Calu3 (cell line): ENCODE measurements around the gene ALLC. TPM values are rescaled to one million over a fixed set of nuclear protein-coding genes. Genes with fewer than 3 reads are reported as not detected.

Experiments
- BruUV-seq: library from RNA; stranded (reverse); fragments of 400-500 nt; replicated peaks from 2 replicates; lab custom pipeline; 2021; lab: Mats Ljungman, UMichigan
- CTCF ChIA-PET: fragments of 300-600 bp; sonication (Branson Sonifier 250); formaldehyde crosslinking; loops from one replicate; lab custom pipeline; 2022; ENCODE audit warnings: antibody characterized with exemption; lab: Charles Lee
- DNase-seq: peaks from one replicate; pipeline ENCODE4 v3.0.0; 2022
- H3K27ac Mint-ChIP-seq: one replicate; pipeline ENCODE4 v1.8.0; 2022; ENCODE audit warnings: mixed read lengths; ENCODE audit not compliant: unreplicated experiment
- H3K27me3 Mint-ChIP-seq: one replicate; pipeline ENCODE4 v1.8.0; 2022; ENCODE audit warnings: mixed read lengths; ENCODE audit not compliant: unreplicated experiment
- H3K36me3 Mint-ChIP-seq: one replicate; pipeline ENCODE4 v1.8.0; 2022; ENCODE audit warnings: mild to moderate bottlenecking, moderate library complexity, mixed read lengths; ENCODE audit not compliant: insufficient read depth, unreplicated experiment
- H3K4me1 Mint-ChIP-seq: one replicate; pipeline ENCODE4 v1.8.0; 2022; ENCODE audit warnings: mild to moderate bottlenecking, low read depth, mixed read lengths; ENCODE audit not compliant: unreplicated experiment
- H3K4me3 Mint-ChIP-seq: one replicate; pipeline ENCODE4 v1.8.0; 2022; ENCODE audit warnings: mild to moderate bottlenecking, low read depth, moderate library complexity, mixed read lengths; ENCODE audit not compliant: unreplicated experiment
- H3K9me3 Mint-ChIP-seq: one replicate; pipeline ENCODE4 v1.8.0; 2022; ENCODE audit warnings: low read depth, mixed read lengths; ENCODE audit not compliant: unreplicated experiment
- CTCF ChIP-seq: fragments of 200-600 bp; IDR thresholded peaks from one replicate; pipeline ENCODE4 v1.8.0; 2022; ENCODE audit warnings: antibody characterized with exemption; ENCODE audit not compliant: unreplicated experiment
- intact Hi-C: fragments of 100-400 bp; cut with micrococcal nuclease; formaldehyde crosslinking; loops from one replicate; pipeline ENCODE4 v1.10.0; 2022; ENCODE audit not compliant: unreplicated experiment
- total RNA-seq: library from RNA; stranded (reverse); gene quantifications from 2 replicates; pipeline ENCODE4 v1.2.3, GENCODE V29; 2022

Gene ALLC
- total RNA-seq, 1 experiment from 2014 or later: not detected

GRCh38 chr2:3626118-3626811 is 31.7 kb upstream of the ALLC start:
- TF ChIP-seq CTCF: no peak
- peaks cover 45% of the 10 kb centered on the region for H3K27me3 Mint-ChIP-seq
- H3K4me1 Mint-ChIP-seq: no peaks in the 10 kb centered on the region
- H3K27ac Mint-ChIP-seq: no peak overlapping the region
- BruUV-seq: no TSS peak
- H3K4me3 Mint-ChIP-seq: no peak overlapping the region
- intact Hi-C loops: no loop called here
- no peaks in the 10 kb centered on the region for H3K36me3 Mint-ChIP-seq
- DNase-seq: no peak
- CTCF ChIA-PET: interaction anchor here (0.6 kb wide), 2 partner anchors 100 to 321 kb away, joined by 3 to 5 read pairs; no protein-coding TSS in a partner anchor
- H3K9me3 Mint-ChIP-seq: no peaks in the 10 kb centered on the region

GRCh38 chr2:3626812-3627499 is 31.0 kb upstream of the ALLC start:
- peaks cover 47% of the 10 kb centered on the region for H3K27me3 Mint-ChIP-seq
- no TSS peak for BruUV-seq
- no peaks in the 10 kb centered on the region for H3K4me1 Mint-ChIP-seq
- CTCF ChIA-PET: no interaction called here
- intact Hi-C loops: no loop called here
- no peak overlapping the region for H3K4me3 Mint-ChIP-seq
- DNase-seq: no peak
- no peak overlapping the region for H3K27ac Mint-ChIP-seq
- H3K36me3 Mint-ChIP-seq: no peaks in the 10 kb centered on the region
- H3K9me3 Mint-ChIP-seq: no peaks in the 10 kb centered on the region
- no peak for TF ChIP-seq CTCF

- H3K27me3 Mint-ChIP-seq: peaks cover 53% of the 10 kb centered on the region
- H3K4me3 Mint-ChIP-seq: no peak overlapping the region
- DNase-seq: no peak
- TF ChIP-seq CTCF: no peak
- no peaks in the 10 kb centered on the region for H3K4me1 Mint-ChIP-seq
- no peaks in the 10 kb centered on the region for H3K36me3 Mint-ChIP-seq
- intact Hi-C loops: no loop called here
- no TSS peak for BruUV-seq
- H3K27ac Mint-ChIP-seq: no peak overlapping the region
- H3K9me3 Mint-ChIP-seq: no peaks in the 10 kb centered on the region
- CTCF ChIA-PET: no interaction called here
Observed at GRCh38 chr2:3627500-3628100, 30.4 kb upstream of the ALLC start.

GRCh38 chr2:3628241-3628679 is 29.7 kb upstream of the ALLC start:
- DNase-seq: no peak
- H3K4me1 Mint-ChIP-seq: no peaks in the 10 kb centered on the region
- no TSS peak for BruUV-seq
- no peak overlapping the region for H3K4me3 Mint-ChIP-seq
- TF ChIP-seq CTCF: no peak
- no peaks in the 10 kb centered on the region for H3K9me3 Mint-ChIP-seq
- peaks cover 60% of the 10 kb centered on the region for H3K27me3 Mint-ChIP-seq
- intact Hi-C loops: no loop called here
- H3K36me3 Mint-ChIP-seq: no peaks in the 10 kb centered on the region
- no peak overlapping the region for H3K27ac Mint-ChIP-seq
- CTCF ChIA-PET: no interaction called here
